Measurements from ENCODE around the gene CD209.
"Not testable (repeated sequence)": the region's sequence is repeated elsewhere in the genome, so short reads cannot be mapped to it uniquely, and the experiment has no call there.

The CD209 gene

DNA sequence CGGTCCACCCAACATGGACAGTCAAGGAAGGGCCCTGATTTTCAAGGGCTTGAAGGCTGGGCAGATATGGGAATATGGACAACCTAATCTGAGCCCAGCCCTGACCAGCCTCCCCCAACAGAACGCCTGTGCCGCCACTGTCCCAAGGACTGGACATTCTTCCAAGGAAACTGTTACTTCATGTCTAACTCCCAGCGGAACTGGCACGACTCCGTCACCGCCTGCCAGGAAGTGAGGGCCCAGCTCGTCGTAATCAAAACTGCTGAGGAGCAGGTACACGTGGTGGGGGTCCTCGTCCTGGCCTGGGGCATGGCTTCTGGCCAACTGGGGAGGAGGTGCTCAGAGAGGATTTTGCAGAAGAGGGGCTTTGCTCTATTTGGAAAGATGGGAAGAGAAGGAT lies 19.2 kb upstream of the CD209 start:
- DNase-seq: no peak

DNA sequence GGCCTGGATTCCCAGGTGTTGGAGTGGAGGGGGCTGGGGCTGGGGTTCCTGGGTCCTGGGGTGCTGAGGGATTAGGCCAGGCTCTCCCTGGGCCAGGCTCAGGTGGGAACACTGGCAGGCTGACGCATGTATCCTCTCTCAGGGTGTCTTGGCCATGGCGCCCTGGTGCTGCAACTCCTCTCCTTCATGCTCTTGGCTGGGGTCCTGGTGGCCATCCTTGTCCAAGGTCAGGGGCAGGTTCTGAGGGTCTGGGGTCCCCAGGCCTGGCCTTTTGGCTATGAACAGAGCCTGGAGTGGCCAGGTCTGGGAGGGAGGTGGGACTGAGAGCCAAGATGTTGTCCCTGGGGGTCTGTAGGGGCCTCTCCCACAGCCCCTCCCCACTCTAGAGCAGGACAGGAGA lies 17.7 kb upstream of the CD209 start:
- not testable (repeated sequence) for DNase-seq

DNA sequence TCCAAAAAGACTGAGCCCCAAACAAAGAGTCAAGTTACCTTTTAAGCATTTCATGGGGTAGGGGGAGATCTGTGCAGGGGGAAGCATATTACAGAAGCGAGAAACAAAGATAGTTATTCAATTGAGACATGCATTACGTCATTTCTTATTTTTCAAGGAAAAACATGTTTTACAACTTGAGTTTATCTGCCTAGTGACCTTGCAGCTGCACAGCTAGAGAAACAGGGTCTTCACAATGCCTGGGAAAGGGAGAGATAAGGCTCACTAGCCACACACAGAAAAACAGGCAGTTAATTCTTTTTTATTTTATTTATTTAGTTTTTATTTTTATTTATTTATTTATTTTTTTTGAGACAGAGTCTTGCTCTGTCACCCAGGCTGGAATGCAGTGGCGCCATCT lies 16.8 kb upstream of the CD209 start:
- not testable (repeated sequence) for DNase-seq

DNA sequence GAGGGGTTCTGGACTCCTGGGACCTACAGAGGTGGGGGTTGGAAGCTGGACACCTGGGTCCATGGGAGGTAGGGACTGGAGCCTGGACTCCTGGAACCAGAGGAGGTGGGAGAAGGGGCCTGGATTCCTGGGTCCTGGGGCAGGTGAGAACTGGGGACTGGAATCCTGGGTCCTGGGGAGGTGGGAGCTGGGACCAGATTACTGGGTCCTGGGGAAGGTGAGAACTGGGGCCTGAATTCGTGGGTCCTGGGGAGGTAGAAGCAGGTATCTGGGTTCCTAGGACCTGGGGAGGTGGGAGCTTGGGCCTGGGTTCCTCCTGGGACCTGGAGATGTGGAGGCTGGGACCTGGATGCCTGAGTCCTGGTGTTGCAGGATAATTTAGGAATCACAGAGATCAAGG lies 16.4 kb upstream of the CD209 start:
- no peak for DNase-seq

DNA sequence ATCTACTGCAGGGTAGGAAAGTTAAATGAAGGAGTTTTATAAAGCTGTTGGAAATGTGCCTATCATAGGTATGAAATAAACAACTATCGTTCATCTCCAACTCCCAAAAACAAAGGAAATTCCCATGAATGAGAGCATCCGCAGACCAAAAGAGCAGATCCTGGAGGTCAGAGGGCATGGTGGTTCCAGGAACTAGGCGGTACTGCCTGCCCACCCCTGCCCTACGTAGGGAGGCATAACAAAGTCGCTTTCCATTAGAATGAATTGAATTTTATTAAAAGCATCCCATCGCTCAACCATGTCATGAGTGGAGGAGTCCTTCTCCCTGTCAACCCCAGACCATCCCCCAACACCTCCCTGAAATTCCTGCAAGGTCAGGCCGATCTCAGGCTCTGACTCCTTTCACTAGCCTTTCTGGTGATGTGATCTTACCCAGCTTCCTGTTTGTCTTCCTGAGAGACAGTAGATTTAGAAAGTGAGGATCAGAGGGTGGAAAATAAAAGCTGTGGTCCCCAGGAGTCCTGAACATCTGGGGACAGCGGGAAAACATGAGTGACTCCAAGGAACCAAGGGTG lies 15.5 kb upstream of the CD209 start, which contains the start of gene CLEC4M:
CLEC4M (plus strand) TSS at position 525 of the 575 bp plus-strand sequence; CDS start at position 549, 24 bp downstream.
- no peak for DNase-seq

DNA sequence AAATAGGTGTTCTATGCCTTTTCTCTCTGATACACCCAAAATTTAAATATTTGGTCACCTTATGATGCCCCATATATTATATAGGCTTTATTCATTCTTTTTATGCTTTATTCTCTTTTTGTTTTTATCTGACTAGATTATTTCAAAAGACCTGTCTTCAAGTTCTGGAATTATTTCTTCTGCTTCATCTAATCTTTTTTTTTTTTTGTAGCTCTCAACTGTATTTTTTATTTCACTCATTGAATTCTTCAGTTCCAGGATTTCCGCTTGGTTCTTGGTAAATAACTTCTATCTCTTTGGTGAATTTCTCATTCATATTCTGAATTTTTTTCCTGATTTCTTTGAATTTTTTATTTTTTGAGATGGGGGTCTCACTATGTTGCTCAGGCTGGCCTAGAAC lies 11.8 kb upstream of the CD209 start:
- no peak for DNase-seq

DNA sequence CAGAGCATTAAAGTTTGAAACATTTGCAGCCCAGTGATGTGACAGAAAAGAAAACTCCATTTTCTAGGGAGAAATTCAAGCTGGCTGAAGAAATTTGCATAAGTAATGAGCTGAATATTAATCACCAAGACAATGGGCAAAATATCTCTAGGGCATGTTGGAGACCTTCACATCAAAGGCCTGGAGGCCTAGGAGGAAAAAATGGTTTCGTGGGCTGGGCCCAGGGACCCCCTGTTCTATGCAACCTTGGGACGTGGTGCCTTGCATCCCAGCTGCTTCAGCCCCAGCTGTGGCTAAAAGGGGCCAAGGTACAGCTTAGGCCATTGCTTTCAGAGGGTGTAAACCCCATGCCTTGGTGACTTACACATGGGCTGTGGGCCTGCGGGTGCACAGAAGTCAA lies 10.0 kb upstream of the CD209 start:
- no peak for DNase-seq

DNA sequence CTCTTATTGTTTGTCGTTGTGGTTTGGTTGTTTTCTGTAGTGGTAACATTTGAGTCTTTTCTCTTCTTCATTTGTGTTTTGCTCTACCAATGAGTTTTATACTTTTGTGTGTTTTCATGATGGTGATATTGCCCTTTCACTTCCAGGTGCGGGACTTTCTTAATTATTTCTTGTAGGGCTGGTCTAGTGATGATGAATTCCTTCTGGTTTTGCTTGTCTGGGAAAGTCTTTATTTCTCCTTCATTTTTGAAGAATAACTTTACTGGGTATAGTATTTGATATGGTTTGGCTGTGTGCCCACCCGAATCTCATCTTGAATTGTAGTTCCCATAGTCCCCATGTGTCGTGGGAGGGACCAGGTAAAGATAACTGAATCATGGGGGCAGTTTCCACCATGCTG lies 8.9 kb upstream of the CD209 start:
- DNase-seq: no peak

DNA sequence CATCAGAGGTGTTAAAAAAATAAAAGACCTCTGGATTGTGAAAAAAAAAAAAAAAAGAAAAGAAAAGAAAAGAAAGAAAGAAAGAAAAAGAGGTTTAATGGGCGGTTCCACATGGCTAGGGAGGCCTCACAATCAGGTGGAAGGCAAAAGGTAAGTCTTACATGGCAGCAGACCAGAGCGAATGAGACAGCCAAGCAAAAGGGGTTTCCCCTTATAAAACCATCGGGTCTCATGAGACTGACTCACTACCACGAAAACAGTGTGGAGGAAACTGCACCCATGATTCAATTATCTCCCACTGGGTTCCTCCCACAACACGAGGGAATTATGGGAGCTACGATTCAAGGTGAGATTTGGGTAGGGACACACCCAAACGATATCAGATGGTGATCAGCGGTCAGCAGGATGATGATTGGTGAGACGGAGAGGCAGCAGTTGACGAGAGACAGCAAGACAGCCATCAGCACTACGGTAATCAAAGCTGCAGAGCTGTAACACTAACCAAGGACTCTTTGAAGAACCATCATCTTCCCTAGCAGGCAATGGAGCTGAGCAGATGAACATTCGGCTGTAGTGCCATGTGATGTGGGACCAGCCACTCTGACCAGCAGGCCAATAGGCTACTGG lies 3.9 kb upstream of the CD209 start:
- DNase-seq: no peak

DNA sequence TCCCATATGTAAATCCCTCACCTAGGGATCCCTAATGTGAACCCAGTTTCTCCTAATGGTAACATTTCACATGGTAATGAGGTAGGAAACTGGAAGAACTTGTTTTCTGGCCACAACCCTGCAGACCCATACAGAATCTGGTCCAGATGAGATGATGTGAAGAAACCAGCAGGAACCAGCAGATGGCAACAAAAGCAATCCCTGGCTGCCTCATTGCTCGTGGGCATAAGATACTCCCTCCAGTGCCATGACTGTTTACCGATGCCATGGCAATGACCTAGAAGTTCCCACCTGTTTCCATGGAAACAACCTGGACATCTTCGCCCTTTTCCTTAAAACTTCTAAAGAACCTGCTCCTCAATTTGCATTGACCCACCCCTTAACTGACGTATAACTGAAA lies 1.4 kb upstream of the CD209 start:
- DNase-seq: peak in 2 of 3 experiments; percentile 28 to 58

DNA sequence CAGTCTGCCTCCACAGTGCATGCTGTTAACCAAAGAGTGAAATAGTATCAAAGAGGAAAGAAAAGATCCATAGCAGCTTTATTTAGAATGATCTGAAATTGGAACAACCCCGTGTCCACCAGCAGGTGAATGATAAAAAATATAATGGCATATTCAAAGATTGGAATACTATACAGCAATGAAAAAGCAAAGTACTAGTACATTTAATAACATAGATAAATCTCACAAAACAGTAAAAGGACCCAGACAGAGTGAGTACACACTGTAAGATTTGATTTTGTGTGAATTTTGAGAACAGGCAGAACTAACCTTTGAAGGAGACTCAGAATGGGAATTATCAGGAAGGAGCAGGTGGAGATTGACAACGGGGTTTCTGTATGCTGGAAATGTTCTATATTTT lies 837 bp upstream of the CD209 start:
- DNase-seq: no peak

DNA sequence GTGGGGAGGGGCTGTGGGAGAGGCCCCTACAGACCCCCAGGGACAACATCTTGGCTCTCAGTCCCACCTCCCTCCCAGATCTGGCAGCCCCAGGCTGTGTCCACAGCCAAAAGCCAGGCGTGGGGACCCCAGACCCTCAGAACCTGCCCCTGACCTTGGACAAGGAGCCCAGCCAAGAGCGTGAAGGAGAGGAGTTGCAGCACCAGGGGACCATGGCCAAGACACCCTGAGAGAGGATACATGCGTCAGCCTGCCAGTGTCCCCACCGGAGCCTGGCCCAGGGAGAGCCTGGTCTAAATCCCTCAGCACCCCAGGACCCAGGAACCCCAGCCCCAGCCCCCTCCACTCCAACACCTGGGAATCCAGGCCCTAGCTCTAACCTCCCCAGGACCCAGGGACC lies 1.0 kb downstream of the CD209 start:
- DNase-seq: not testable (repeated sequence)

DNA sequence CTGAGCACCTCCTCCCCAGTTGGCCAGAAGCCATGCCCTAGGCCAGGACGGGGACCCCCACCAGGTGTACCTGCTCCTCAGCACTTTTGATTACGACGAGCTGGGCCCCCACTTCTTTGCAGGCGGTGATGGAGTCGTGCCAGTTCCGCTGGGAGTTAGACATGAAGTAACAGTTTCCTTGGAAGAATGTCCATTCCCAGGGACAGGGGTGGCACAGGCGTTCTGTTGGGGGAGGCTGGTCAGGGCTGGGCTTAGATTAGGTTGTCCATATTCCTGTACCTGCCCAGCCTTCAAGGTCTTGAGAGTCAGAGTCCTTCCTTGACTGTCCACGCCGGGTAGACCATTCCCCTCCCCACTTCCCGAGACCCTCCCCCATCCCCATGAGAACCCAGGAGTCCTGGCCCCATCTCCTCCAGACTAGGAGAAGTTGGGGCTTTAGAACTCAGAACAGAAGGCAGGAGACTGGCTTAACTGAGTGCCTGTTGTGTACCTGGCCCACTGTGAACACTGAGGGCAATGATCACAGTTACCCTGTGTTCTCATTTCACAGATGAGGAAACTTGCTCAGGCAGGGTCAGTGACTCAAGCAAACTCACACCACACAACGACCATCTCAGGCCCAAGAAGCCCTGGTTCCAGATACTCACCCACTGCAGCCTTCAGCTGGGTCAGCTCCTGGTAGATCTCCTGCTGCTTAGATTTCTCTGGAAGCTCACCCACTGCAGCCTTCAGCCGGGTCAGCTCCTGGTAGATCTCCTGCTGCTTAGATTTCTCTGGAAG lies 2.3 kb downstream of the CD209 start:
- no peak for DNase-seq

DNA sequence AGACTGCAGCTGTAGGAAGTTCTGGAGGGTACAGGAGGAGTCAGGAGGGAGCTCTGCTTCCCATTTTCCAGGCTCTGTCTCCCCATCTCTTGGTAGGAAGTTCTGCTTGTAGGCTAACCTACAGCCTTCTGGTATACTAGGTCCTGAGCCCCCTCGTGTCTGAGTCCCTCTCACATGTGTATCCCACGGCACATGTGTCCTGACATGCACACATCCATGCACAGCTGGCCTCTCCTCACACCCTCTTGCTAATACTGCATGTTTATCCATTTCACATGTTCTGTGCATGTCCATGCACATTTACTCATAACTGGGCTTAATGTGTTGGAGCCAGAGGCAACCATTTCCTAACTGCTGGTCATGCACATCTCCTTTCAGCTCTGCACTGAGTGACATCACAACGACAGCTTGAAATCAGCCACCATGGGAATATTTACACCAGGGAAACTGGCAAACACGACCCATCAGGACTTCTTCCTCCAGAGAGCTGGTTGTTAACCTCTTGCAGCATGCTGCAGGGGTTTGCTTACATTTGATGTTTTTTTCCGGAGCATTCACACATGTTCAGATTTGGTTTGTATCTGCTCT lies 3.0 kb downstream of the CD209 start:
- no peak for DNase-seq

DNA sequence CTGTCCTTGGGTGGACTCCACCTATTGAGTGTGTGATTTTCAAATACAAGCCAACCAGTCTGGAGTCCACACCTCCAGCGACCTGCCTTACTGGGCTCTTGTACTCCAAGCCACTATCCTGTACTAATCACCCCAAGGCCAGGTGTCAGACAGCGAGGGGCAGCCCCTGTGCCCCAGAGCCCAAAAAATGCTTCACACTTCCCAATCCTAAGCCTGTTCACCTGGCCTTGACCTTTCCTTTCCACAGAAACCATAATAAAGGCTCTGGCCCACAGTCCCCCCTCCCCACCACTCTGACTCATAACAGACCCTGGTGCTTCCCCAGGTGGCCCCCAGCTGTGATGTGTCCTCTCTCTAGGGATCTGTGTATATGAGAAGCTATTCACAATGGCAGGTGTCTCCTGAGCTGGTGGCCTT lies 3.9 kb downstream of the CD209 start:
- no peak for DNase-seq

DNA sequence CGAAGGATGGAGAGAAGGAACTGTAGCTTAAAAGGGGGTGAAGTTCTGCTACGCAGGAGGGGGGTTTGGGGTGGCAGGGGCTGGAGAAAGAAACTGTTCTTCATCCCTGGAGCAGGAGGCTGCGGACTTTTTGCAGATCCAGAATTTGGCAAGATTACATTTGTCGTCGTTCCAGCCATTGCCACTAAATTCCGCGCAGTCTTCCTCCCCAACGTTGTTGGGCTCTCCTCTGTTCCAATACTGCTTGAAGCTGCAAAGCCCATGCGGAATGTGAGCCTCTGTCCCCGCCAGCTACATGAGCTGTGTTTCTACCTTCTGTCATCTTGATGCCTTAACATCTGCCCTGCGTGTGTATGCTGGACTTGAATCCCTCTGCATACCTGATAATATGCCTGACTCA lies 4.3 kb downstream of the CD209 start:
- DNase-seq: no peak

DNA sequence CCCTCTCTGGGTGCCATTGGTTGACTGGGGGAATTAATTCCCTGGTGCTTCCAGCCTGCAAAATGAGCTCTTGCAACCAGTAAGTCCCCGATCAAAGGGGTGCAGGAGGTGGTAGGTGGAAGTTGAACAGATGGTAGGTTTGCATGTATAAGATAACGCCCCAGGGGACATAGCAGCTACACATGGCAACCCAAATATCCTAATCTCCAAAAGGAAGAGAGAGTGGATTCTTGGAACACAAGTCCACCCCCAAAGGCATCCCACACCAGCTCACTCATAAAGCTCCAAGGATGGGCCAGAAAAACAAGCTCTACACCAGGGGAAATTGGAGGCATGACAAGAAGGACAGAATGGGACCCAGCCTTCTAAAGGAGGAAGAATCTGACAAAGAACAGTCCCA lies 4.8 kb downstream of the CD209 start:
- no peak for DNase-seq

DNA sequence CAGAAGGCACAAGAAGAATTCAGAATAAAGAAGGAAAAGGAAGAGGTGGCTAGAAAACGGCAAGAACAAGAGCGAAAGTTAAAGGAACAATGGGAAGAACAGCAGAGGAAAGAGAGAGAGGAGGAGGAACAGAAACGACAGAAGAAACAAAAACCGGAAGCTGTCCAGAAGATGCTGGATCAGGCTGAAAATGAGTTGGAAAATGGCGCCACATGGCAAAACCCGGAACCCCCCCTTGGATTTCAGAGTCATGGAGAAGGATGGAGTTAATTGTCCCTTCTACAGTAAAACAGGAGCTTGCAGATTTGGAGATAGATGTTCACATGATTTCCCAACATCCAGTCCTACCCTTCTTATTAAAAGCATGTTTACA lies 6.7 kb downstream of the CD209 start:
- DNase-seq: no peak

DNA sequence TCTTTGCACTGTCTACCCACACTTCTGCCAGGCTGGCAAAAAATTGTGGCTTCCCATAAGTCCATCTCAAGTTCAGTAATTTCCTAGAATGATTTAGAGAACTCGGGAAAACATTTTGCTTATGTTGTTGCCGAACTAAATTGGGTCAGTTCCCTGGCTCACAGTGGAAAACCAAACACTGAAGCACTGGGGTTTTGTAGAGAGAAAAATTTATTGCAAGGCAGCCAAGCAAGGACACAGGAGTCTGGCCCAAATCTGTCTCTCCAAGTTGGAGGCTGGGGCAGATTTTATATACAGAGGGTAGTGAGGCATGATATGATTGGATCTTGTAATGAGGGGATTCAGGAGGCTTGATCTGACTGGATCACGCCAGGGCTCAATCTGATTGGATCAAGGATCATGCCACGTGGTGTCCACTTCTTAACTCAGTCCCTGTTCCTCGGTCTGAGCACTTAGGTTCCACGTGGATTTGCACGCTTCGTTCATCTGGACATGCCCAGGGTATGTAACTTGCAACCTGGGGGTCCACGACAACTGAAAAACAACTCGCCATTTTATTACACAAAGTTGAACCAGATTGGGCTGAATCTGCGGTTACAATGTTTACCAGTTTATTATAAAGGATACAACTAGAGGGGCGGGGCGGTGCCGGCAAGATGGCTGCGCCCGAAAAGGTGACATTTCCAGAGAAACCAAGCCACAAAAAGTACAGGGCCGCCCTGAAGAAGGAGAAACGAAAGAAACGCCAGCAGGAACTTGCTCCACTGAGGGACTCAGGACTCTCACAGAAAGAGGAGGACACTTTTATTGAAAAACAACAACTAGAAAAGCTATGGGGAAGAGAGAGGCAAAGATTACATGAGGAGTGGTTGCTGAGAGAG lies 7.3 kb downstream of the CD209 start:
- no peak for DNase-seq

DNA sequence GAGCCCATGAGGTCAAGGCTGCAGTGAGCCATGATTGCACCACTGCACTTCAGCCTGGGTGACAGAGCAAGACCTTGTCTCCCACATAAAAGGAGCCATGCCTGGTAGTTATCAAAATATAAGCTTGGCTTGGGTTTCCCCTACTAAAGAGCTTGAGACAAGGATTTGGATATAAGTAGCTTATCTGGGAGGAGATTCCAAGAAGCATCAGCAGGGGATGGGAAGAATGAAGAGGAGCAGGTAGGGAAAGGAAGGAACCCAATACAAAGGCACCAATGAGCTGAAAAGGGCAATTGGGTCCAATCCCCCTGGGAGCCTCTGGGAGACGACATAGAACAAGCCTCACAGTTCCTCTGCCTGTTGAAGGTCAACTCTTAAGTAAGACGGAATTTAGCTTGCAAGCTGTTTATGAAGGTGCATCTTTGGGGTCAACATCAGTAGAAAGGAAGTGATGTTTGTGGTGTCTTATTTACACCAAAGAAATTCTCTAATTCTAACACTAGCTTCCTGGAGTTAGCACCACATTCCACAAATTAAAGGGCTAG lies 8.1 kb downstream of the CD209 start:
- DNase-seq: no peak

DNA sequence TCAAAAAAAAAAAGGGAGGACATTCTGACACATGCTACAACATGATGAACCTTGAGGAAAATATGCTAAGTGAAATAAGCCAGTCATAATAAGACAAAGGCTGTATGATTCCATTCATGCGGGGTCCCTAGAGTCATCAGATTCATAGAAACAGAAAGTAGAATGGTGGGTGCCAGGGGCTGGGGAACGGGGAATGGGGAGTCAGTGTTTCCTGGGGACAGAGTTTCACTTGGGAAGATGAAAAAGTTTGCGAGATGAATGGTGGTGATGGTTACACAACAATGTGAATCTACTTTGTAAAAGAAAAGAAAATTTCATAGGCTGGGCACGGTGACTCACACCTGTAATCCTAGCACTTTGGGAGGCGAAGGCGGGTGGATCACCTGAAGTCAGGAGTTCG lies 9.3 kb downstream of the CD209 start:
- no peak for DNase-seq

DNA sequence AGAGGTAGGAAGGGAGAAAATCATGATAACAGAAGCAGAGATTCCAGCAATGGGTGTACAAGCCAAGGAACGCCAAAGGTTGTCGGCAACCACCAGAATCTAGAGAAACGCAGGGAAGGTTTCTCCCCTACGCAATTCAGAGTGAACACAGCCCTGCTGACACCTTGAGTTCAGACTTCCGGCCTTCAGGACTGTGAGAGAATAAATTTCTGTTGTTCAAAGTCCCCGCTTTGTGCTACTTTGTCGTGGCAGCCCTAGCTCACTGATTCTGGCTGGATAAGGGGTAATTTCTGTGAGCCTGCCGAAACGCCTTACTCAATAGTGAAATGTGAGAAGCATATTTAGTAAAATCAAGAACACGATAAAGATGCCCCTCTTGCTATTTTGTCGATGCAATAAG lies 10.1 kb downstream of the CD209 start:
- DNase-seq: no peak

DNA sequence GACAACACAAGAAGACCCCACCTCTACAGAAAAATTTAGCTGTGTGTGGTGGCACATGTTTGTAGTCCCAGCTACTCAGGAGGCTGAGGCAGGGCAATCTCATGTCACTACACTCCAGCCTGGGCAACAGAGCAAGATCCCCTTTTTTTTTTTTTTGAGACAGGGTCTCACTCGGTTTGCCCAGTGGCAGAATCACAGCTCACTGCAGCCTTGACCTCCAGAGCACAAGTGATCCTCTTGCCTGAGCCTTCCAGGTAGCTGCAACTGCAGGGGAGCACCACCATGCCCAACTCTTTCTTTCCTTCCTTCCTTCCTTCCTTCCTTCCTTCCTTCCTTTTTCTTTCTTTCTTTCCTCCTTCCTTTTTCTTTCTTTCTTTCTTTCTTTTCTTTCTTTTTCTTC lies 11.2 kb downstream of the CD209 start:
- no peak for DNase-seq

All from NCI-H1417 (cell line).